Right lobe of liver (tissue), 6 donors: ENCODE results near the gene DMRT1. TPM values are rescaled to one million over a fixed set of nuclear protein-coding genes. Genes with fewer than 3 reads are reported as not detected.

Experiments
- ATAC-seq, 4 donors: fragments of 200-7000 bp; cut with Tn5 transposase; one replicate each; pipeline ENCODE4 v1.9.1; 2020; ENCODE audit warnings: mild to moderate bottlenecking in 4 of 4, moderate library complexity in 4 of 4
- DNase-seq, 3 donors: peaks; one replicate each; pipeline ENCODE4 v3.0.0-alpha.2; 2020
- H3K27ac ChIP-seq, 3 donors: fragments of 200-600 bp; one replicate each; pipeline ENCODE4 v1.8.0; 2022
- H3K27me3 ChIP-seq, 2 donors: fragments of 200-600 bp; one replicate each; pipeline ENCODE4 v1.8.0; 2022
- H3K36me3 ChIP-seq, 4 donors: fragments of 200-600 bp; sonication (generic) in 1 of 4; one replicate each; pipeline versions ENCODE4 v1.5.1 to v1.8.0; 2017 to 2022; ENCODE audit warnings: control low read depth in 1 of 4
- H3K4me1 ChIP-seq, 4 donors: fragments of 200-600 bp; sonication (generic) in 1 of 4; one replicate each; pipeline versions ENCODE4 v1.5.1 to v1.8.0; 2017 to 2022; ENCODE audit warnings: control low read depth in 1 of 4
- H3K4me3 ChIP-seq, 3 donors: fragments of 200-600 bp; one replicate each; pipeline ENCODE4 v1.8.0; 2022
- H3K9me3 ChIP-seq, 4 donors: fragments of 200-600 bp; sonication (generic) in 1 of 4; one replicate each; pipeline versions ENCODE4 v1.5.1 to v1.8.0; 2017 to 2022; ENCODE audit warnings: control low read depth in 1 of 4
- POLR2A ChIP-seq: fragments of 450-650 bp; IDR thresholded peaks from one replicate; pipeline ENCODE4 v1.6.1; 2017; ENCODE audit warnings: antibody characterized with exemption, mild to moderate bottlenecking
- WGBS: methylation state at CpG from one replicate; pipeline ENCODE4 v1.1.6; 2018; ENCODE audit warnings: low coverage, low lambda C conversion rate; ENCODE audit not compliant: insufficient coverage; ENCODE audit errors: missing lambda C conversion rate; 5-methylcytosine and 5-hydroxymethylcytosine counted together
- intact Hi-C, 2 donors: fragments of 100-400 bp; cut with DNase I; formaldehyde crosslinking; loops; one replicate each; pipeline versions ENCODE4 v1.11.2 to v1.14.1; 2022
- small RNA-seq, 2 experiments: library from RNA; depleted of rRNA; stranded (forward); fragments of <200 nt; gene quantifications; one replicate each; pipeline ENCODE3, GENCODE V24; 2016
- total RNA-seq, 6 experiments: library from RNA; depleted of rRNA in 2 of 6; stranded (reverse); fragments of >200 nt in 2 of 6; fragmentation: NEBNext Ultra II Directional in 3 of 6; extraction: Animal tissue kit (Norgen Biotek cat#: 25700) in 3 of 6; gene quantifications; one replicate each; pipeline versions ENCODE4 v1.1.0 to v1.2.4, GENCODE V29; 2016 to 2023
- TF ChIP-seq, protein P1 (sequence below), 4 donors: fragments of 200-600 bp in 3 of 4; fragments of 450-650 bp in 1 of 4; IDR thresholded peaks; one replicate each; pipeline versions ENCODE4 v1.5.1 to v1.8.0; 2016 to 2022; ENCODE audit warnings: antibody characterized with exemption in 4 of 4, mild to moderate bottlenecking in 2 of 4
- donor health status: DM: no; HTN: yes; CAD: no.
- donor health status: DM: no; HTN: no; CAD: no.
- donor health status: DM: no; HTN: no; CAD: no.
- donor health status: DM: no; HTN: yes; CAD: no.
- donor health status: DM: no; HTN: yes; CAD: no.

Gene DMRT1
- total RNA-seq, 6 experiments from 2014 or later = not detected

DNA sequence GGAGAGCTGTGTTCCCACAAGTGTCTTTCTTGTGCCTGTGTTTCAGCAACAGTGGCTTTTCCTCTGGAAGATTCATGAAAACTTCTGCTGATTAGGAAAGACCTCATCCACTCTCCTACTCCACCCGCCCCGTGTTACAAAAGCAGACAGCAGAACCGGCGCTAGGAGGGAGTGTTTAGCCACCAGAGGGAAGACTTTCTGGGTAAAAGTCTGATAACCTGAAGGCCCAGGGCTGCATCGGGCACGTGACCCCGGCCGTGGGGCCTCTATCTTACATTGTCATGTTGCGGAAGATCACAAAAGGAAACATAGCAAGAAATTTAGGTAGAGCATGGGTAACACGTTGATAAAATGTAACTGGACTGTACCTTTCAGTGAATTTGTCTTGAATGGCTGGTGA is 176.6 kb downstream of the DMRT1 start:
- ATAC-seq (peak; percentile 85 to 89 (median 88)), DNase-seq (peak in 2 of 3 donors; percentile 36 to 56)
- no peaks in the 10 kb centered on the region for H3K36me3 ChIP-seq
- no peaks in the 10 kb centered on the region for H3K27me3 ChIP-seq
- 6% methylated on average over 10 of the region's 10 CpGs for WGBS
- no peaks in the 10 kb centered on the region for H3K4me1 ChIP-seq
- H3K9me3 ChIP-seq = no peaks in the 10 kb centered on the region
- intact Hi-C loops = no loop called here
- no peak overlapping the region for H3K4me3 ChIP-seq
- no peak for TF ChIP-seq POLR2A
- TF ChIP-seq, protein P1, sequence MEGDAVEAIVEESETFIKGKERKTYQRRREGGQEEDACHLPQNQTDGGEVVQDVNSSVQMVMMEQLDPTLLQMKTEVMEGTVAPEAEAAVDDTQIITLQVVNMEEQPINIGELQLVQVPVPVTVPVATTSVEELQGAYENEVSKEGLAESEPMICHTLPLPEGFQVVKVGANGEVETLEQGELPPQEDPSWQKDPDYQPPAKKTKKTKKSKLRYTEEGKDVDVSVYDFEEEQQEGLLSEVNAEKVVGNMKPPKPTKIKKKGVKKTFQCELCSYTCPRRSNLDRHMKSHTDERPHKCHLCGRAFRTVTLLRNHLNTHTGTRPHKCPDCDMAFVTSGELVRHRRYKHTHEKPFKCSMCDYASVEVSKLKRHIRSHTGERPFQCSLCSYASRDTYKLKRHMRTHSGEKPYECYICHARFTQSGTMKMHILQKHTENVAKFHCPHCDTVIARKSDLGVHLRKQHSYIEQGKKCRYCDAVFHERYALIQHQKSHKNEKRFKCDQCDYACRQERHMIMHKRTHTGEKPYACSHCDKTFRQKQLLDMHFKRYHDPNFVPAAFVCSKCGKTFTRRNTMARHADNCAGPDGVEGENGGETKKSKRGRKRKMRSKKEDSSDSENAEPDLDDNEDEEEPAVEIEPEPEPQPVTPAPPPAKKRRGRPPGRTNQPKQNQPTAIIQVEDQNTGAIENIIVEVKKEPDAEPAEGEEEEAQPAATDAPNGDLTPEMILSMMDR (IDR thresholded peaks at IDR 0.05) = peak; percentile 37 to 57 (median 48)
- H3K27ac ChIP-seq = no peak overlapping the region

Small RNA genes within 50 kb of the gene (small RNA-seq; reads per million reads assigned to genes)
- gene RNU6-1073P = 0 reads per million in 2 experiments

Other genes starting within 250 kb of the DMRT1 start
- gene DMRT3, start 135.0 kb downstream of the DMRT1 start, total RNA-seq = not detected
- gene DMRT2, start 208.7 kb downstream of the DMRT1 start, total RNA-seq = under 1 TPM in 1 of 6 experiments, not detected in 5; 0.49 TPM